CD4-positive, alpha-beta T cell treated with Interleukin-21 for 1 hour (primary cell): ENCODE results near the gene TRMT44.

ENCODE experiments used
- DNase-seq: peaks from one replicate; pipeline ENCODE4 v3.0.0-alpha.2; 2020

TRMT44 gene

DNA sequence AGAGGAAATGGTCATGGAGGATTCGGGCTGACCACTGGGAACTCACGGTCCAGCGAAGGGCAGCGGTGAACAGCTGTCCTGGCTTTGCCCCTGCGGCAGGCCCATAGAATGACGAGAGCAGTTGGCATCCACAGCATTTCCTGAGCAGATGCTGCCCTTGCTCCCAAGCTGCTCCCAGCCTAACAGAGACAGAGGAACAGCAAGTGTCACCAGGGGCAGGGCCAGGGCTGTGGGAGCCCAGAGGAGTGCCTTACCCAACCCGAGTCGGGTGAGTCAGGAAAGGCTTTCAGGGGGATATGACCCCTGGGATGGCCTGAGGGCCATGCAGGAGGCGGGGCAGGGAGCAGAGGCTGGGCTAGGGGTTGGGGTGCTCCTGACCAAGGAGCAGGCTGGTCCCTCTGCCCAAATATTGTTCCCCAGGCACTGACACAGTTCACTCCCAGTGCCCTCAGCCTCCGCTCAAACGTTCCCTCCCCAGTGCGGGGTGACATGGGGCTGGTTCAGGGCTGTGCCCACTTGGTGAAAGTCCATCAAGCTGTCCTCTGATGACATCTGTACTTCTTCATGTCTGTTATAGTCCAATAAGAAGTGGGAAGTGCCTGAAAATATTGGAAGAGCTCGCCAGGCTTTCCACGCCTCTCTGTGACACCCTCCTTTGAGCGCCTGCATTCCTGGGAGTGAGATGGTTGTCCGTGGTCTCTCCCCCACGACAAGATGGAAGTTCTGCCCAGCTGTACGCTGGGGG is 74.9 kb downstream of the TRMT44 start:
- no peak for DNase-seq

DNA sequence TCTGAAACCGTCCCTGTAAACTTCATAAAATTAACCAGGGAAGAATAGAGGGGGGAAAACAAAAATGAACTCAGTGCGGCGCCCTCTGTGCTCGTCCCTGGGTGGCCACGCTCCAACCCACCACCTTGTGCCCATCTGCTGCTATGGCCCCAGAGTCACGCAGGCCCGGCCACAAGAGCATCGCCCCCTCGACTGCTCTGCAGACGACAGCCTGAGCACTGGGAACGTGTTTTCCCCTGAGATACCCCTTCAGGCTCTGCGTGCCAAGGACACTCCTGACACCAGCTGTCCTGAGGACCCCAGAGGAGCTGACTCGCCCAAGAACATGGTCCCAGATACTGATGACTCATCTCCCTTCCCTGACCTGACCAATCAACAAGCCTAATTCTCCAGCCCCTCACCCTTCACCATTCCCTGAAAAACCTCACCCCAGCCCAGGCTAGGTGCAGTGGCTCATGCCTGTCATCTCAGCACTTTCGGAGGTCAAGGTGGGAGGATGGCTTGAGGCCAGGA is 75.5 kb downstream of the TRMT44 start:
- DNase-seq: no peak

DNA sequence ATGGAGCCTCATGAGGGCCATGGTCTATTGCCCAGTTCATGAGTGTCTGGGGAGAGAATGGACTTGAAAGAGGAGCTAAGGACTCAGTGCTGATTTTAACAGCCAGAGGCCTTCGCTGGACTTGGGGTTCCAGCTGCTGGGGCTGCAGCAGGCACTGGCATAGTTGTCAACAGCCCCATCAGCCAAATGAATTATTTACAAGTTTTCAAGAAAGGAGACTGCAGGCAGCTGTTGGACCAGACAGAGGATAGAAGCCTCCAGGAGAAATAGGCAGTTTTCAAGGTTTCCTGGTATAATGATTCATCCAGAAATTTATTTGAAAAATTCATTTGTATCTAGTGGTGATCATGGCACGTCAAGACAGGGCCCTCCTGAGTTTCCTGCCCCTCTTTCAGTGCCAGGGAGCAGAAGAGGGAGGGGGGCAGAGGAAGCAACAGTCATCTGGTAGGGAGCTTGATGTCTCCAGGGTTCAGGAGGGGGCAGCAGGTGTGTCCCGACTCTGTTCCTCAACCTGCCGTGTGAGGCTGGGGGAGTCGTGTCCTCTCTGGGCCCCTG is 76.5 kb downstream of the TRMT44 start:
- no peak for DNase-seq

DNA sequence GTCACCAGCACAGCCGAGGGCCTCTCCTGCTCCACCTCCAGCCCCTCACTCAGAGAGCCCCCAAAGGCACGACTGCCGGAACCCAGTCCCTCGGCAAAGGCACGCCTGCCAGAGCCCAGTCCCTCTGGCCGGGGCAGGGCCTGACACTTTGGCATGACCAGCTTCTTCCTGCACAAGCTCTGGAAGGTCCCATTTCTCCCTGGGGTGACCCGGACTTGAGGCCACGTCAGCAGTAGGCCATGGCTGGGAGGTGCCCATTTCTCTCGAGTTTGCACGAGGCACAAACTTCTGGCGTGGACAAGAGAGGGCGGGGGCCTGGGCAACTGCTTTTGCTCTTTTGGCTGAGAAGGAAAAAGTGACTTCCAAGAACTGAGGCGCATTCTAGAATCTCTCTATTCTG is 77.4 kb downstream of the TRMT44 start:
- DNase-seq: no peak

DNA sequence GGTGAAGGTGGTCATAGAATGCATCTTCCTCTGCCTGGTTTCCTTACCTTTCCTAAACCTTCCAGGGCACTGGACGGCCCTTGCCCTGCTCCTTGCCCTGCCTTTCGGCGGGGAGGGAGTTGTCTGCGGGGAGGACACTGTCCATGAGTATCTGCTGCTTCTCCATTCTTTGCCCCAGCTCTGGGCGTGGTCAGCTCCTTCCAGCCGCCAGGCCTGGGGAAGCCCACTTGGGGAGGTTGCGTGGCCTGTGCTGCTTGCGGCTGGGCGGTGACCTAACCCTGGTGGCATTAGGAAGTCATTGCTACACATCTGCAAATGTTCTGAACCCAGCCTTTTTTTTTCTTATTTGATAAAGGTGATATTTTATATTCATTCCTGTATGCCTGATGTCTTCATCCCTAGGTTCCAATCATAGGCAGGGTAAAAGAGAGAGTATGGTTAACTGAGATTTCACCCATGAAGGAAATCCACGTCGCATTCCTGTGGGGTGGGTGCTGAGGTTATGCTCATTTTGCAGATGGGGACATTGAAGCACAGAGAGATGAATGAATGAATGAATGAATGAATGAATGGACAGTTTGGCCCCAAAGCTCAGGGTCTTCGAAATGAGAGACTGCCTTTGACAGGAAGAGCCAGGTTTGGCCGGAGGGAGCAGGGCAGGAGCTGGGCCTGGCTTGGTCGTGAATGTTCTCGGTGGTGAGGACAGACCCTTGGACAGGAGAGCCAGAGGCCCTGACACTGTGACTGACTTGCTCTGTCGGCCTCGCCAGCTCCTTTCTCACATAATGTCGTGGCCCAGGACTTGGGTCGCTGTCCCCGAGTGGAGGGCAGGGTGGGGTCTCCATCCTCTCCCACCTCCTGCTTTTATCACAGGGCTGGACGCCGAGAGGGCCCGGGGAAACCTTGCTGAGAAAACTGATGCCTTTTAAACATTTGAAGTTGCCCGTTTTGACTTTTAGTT is 81.9 kb downstream of the TRMT44 start:
- DNase-seq: no peak

DNA sequence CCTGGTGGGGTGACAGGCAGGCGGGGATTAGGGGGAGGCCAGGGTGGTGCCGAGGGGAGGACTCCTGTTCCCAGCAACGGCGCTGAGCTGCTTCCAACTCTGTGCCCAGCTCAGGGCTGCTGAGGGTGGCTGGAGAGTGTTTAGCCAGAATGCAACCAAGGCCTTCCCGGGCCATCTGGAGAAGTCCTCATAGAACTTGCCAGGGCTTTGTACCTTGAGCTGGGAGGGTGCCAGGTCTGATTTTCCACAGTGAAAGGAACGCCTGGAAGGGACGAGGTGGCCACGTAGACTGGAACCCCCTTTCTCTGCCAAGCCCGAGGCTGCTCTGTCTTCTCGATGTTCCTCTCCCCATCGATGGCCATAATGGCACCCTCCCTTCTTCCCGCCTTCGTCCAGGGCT is 82.6 kb downstream of the TRMT44 start:
- no peak for DNase-seq

DNA sequence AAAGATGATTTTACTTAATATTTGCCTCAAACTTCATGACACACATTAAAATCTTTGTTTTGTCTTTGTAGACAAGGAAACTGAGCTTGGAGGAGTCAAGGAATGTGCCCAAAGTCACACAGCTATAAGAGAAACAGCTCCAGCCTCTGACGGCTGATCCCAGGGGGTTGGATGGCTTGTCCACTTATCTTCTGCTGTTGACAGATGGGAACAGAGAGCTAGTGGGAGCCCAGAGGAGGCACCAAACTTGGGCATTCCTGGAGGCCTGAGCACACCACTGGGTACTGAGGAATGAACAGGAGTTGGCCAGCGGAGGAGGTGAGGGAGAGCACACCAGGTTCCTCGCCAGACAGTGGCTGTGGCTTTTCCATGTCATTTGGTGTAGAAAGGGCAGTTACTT is 83.2 kb downstream of the TRMT44 start:
- DNase-seq: no peak

DNA sequence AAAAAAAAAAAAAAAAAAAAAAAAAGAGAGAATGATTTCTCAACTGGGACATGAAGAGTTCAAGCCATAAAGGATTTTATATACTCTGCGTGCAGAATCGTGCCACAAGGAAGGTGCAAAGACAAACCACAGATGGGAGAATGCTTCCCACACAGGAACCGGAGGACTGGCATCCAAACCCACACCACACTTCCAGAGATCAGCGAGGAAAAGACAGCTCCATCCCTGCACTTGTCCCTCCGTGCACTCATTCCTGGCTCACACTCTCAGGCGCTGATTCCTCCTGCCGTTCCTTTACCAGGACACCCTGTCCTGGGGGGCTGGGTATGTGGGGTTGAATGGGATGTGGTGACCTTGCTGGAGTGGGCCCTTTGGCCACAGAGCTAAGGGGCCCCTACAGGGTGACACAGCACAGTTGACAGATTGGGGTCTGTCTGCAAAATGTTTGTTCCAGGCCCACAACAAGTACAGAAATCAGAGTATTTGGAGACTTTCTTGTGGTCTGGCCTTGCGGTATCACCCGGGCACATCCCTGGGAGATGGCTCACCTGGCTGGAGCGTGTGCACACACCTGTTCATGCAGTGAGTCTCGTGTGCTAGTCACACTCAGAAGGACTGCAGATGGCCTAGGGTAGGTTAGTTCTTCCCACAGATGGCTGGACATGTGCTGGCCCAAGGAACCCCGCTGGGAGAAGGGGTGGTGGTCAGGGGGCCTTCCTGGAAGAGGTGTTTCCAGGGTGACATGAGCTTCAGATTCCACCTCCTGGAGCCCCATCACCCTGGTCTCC is 84.2 kb downstream of the TRMT44 start:
- no peak for DNase-seq

DNA sequence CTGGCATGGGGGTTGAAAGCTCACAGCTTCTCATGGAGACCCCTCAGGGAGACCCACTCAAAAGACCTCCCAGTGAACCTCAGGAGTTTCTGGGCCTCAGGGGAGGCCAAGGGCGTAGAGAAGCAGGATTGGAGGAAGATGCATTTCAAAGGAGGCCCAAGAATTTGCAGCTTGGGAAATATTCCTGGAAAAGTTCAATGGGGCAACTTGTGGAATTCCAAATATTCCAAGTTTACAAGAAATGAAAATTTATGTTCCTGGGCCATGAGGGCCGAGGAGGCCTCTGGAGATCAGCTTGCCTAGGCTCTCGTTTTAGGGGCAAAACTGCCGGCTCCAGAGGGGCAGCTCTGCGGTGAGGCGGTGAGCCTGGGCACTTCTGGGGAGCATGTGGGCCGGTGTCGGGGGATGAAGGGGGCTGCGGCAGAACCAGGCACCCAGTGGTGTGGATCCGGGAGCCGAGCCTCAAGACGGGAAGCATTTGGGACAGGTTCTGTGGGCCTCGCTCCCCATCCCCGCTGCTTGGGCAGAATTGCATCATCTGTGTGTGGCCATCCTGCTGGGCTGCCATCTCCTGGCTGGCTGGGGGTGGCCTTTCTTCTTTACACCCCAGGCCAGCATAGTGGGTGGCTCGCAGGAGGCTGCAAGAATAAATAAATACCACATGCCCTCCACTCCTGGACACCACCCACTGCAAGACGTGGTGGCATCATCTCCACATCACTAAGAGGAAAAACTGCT is 85.0 kb downstream of the TRMT44 start:
- DNase-seq: no peak
